Nephron progenitor cell (in vitro differentiated cells): ENCODE results near the gene EVX1.

Experiments used
- DNase-seq: peaks from one replicate; pipeline ENCODE4 v3.0.0; 2021
- H3K27ac Mint-ChIP-seq: 2 replicates; pipeline ENCODE4 v1.8.0; 2021; ENCODE audit warnings: mild to moderate bottlenecking, moderate library complexity, mixed read lengths
- H3K27me3 Mint-ChIP-seq: 2 replicates; pipeline ENCODE4 v1.8.0; 2021; ENCODE audit warnings: mild to moderate bottlenecking, low read depth, mixed read lengths; ENCODE audit not compliant: poor library complexity
- H3K36me3 Mint-ChIP-seq: 2 replicates; pipeline ENCODE4 v1.8.0; 2021; ENCODE audit warnings: low read depth, mixed read lengths
- H3K4me1 Mint-ChIP-seq: 2 replicates; pipeline ENCODE4 v1.8.0; 2021; ENCODE audit warnings: mixed read lengths
- H3K4me3 Mint-ChIP-seq: 2 replicates; pipeline ENCODE4 v1.8.0; 2021; ENCODE audit warnings: mild to moderate bottlenecking, moderate library complexity, mixed read lengths
- H3K9me3 Mint-ChIP-seq: 2 replicates; pipeline ENCODE4 v1.8.0; 2021; ENCODE audit warnings: mild to moderate bottlenecking, moderate library complexity, mixed read lengths
- CTCF ChIP-seq: fragments of 200-600 bp; sonication (generic); IDR thresholded peaks from 2 replicates; pipeline ENCODE4 v1.5.0; 2021; ENCODE audit warnings: antibody characterized with exemption

EVX1 gene

DNA sequence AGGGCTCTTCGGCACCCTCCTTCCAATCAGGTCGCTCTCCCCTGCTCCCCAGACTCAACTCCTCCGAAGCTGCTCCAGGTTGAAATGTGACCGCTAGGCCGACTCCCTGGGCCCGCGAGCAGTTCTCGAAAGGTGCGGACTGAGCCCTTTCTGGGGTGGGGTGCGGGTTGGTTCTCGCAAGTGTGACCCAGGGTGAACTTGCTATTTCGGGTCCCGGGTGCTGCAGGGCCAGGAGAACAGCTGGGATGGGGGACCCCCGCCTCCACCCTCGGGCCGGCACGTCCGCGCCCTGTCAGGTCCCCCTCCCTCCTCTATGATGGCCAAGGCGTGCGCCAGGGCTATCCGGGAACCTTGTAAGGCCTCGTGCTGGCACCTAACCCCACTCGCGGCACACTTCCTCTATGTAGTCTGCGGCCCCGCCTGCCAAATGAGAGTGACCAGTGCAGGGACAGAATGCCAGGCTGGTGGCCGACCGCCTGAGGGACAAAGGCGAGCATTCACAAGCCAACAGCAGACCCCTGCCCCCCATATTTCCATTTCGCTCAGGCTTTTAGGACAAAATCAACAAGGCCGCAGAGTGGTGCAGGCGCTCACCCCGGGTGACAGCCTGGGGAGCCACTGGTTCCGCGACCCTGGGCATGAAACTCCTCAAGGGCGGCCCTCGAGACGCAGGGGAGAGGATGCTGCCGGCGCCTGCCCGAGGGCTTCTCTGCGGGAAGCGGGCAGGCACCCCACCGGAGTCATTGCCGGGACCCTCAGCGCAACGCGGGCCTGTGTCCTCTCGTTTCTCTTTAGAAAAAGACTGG lies 29.0 kb upstream of the EVX1 start:
- no peak for TF ChIP-seq CTCF
- peaks cover 6% of the 10 kb centered on the region for H3K4me1 Mint-ChIP-seq
- H3K27ac Mint-ChIP-seq, result no peak overlapping the region
- peaks cover 100% of the 10 kb centered on the region for H3K27me3 Mint-ChIP-seq
- DNase-seq, result no peak
- no peak overlapping the region for H3K4me3 Mint-ChIP-seq
- no peaks in the 10 kb centered on the region for H3K36me3 Mint-ChIP-seq
- H3K9me3 Mint-ChIP-seq, result no peaks in the 10 kb centered on the region

DNA sequence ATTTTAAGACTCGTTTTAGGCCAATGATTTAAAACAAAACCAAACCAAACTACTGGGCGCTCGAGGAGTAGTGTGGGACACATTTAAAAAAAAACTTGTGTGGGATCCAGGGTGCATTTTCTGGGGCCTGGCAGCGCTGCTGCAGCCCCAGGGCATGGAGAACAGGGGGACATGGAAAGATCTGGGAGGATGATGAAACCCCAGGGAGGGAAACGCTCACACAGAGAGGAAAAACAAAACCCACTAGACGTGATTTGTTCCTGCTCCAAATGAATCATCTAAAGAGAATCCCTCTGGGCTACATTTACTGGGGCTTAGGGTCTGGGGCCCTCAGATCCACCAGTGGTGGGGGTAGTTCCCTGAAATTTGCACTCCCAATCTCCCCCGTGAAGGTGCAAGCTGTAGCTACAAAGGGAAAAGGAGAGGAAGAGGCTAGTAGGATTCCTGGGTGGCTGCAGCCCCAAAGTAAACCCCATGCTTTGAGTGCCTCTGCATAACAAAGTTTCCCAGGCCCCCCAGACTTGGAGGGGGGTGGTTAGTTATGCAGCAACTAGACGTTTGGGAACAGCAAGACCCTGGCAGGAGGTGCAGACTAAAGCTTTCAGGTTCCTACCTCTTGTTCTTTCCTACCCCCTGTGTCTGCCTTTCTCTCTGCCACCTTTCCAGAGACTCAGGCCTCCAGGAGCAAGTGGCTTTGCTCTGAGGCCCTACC lies 28.2 kb upstream of the EVX1 start:
- Mint-ChIP-seq H3K4me1 (peaks cover 6% of the 10 kb centered on the region), H3K9me3 (no peaks in the 10 kb centered on the region), H3K27me3 (peaks cover 100% of the 10 kb centered on the region), H3K4me3 (no peak overlapping the region), H3K36me3 (no peaks in the 10 kb centered on the region), H3K27ac (no peak overlapping the region)
- no peak for TF ChIP-seq CTCF
- DNase-seq, result no peak

DNA sequence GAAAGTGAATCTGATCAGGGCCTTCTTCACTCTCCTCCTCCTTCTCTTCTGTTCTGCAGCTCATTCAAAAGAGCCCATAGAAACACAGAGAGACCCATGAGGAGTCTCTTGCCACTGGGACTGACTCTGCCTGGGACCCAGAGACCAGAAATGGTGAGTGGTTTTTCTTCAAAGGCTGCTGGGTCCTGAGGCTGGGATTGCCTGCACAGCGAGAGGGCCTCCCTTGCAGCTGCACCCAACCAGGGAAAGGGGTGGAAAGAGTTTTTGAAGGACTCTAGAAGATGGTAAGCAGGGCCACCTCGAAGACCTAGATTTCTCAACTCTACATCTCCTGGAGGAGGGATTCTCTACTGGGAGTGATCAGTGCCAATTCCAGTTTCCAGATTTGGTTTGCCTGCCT lies 27.2 kb upstream of the EVX1 start:
- no peaks in the 10 kb centered on the region for H3K9me3 Mint-ChIP-seq
- DNase-seq, result no peak
- H3K4me3 Mint-ChIP-seq, result no peak overlapping the region
- H3K36me3 Mint-ChIP-seq, result no peaks in the 10 kb centered on the region
- H3K4me1 Mint-ChIP-seq, result peaks cover 3% of the 10 kb centered on the region
- H3K27me3 Mint-ChIP-seq, result peaks cover 100% of the 10 kb centered on the region
- H3K27ac Mint-ChIP-seq, result no peak overlapping the region
- TF ChIP-seq CTCF, result no peak

DNA sequence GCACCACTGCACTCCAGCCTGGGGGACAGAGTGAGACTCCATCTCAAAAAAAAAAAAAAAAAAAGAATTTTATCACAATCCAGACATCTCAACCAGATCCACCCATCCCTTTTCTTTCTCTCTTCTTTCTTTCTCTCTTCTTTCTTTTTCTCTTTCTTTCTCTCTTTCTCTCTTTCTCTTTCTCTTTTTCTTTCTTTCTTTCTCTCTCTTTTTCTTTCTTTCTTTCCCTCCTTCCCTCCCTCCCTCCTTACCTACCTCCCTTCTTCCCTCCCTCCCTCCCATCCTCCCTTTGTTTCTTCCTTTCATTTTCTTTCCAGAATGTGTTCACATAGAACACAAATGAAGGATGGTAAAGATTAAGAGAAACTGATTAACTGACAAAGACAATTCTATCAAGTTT lies 24.7 kb upstream of the EVX1 start:
- Mint-ChIP-seq H3K27me3 (peaks cover 100% of the 10 kb centered on the region), H3K9me3 (peaks cover 3% of the 10 kb centered on the region), H3K4me1 (no peaks in the 10 kb centered on the region), H3K27ac (no peak overlapping the region), H3K36me3 (no peaks in the 10 kb centered on the region), H3K4me3 (no peak overlapping the region)
- DNase-seq, result no peak
- TF ChIP-seq CTCF, result no peak

- Mint-ChIP-seq H3K9me3 (peaks cover 3% of the 10 kb centered on the region), H3K36me3 (no peaks in the 10 kb centered on the region), H3K4me3 (no peak overlapping the region), H3K27ac (no peak overlapping the region), H3K27me3 (peaks cover 100% of the 10 kb centered on the region), H3K4me1 (peaks cover under 1% of the 10 kb centered on the region)
- TF ChIP-seq CTCF, result no peak
- DNase-seq, result no peak
Measured at GRCh38 chr7:27219821-27220220, 22.8 kb upstream of the EVX1 start.
